Measurements from ENCODE around the gene CEBPZ. TPM values are rescaled to one million over a fixed set of nuclear protein-coding genes. Genes with fewer than 3 reads are reported as not detected.

Gene CEBPZ
- total and polyA plus RNA-seq, 2 donors (not counting 3 experiments of a cell fraction or from before 2014, with no cell fraction given) = 3.6 to 46.9 TPM

- TF ChIP-seq GATA2 (IDR thresholded peaks at IDR 0.05; ENCODE audit: insufficient read depth, insufficient read length, low read depth, low read length) = no peak
- TF ChIP-seq MYC (IDR thresholded peaks at IDR 0.05; ENCODE audit: low read depth, low read length) = no peak
- TF ChIP-seq POLR2A (IDR thresholded peaks at IDR 0.05; ENCODE audit: low read depth, low read length) = no peak
- TF ChIP-seq MAX (IDR thresholded peaks at IDR 0.05; ENCODE audit: insufficient read depth, insufficient read length) = no peak
- no peak for TF ChIP-seq CTCF (IDR thresholded peaks at IDR 0.05; ENCODE audit: extremely low read depth in 1 of 2, insufficient read depth in 1 of 2, low read depth in 1 of 2, low read length in 2 of 2)
- TF ChIP-seq EZH2 (IDR thresholded peaks at IDR 0.05; ENCODE audit: borderline replicate concordance, low read depth, low read length, severe bottlenecking) = no peak
- no peak for TF ChIP-seq JUN (IDR thresholded peaks at IDR 0.05; ENCODE audit: borderline replicate concordance, insufficient read depth, insufficient read length, low read depth)
- no peak for TF ChIP-seq POLR2AphosphoS5 (IDR thresholded peaks at IDR 0.05; ENCODE audit: insufficient read depth, low read depth, low read length)
- Histone ChIP-seq H3K4me3 (replicated peaks in 1 of 3; ENCODE audit: insufficient read depth in 1 of 3, low read depth in 1 of 3, low read length in 3 of 3) (no peak overlapping the region), H2AFZ (ENCODE audit: low read depth, low read length) (no peak overlapping the region), H3K9me1 (replicated peaks; ENCODE audit: control insufficient read depth, extremely low read depth, insufficient read depth, low read length) (no peaks in the 10 kb centered on the region), H3K27me3 (ENCODE audit: control insufficient read depth in 2 of 2, insufficient read depth in 2 of 2, low read length in 2 of 2) (no peaks in the 10 kb centered on the region), H3K4me1 (ENCODE audit: control insufficient read depth, extremely low read depth, insufficient read depth, low read length) (peaks cover 6% of the 10 kb centered on the region), H3K36me3 (ENCODE audit: control insufficient read depth in 2 of 2, extremely low read depth in 1 of 2, insufficient read depth in 2 of 2, low read length in 2 of 2) (no peaks in the 10 kb centered on the region), H3K9ac (replicated peaks; ENCODE audit: extremely low read depth, insufficient read depth, low read length) (no peak overlapping the region), H3K9me3 (replicated peaks; ENCODE audit: control insufficient read depth, insufficient read depth, low read length) (no peaks in the 10 kb centered on the region), H3K27ac (ENCODE audit: insufficient read depth, low read depth, low read length) (no peak overlapping the region), H3K4me2 (ENCODE audit: insufficient read depth, low read length) (no peak overlapping the region), H3K79me2 (ENCODE audit: control insufficient read depth, insufficient read depth, low read length) (peaks cover under 1% of the 10 kb centered on the region), H4K20me1 (replicated peaks; ENCODE audit: control insufficient read depth, extremely low read depth, insufficient read depth, low read length) (no peaks in the 10 kb centered on the region)
- CTCF ChIA-PET = interaction anchor here (1.6 kb wide), 1 partner anchor 10 kb away, joined by 5 read pairs; no protein-coding TSS in a partner anchor
- no peak for DNase-seq (ENCODE audit: low read depth, low spot score)
- dilution Hi-C loops (cut with MboI; ENCODE audit: extremely low pct_ligation_motif_present, low sequenced_read_pairs) (no loop called here), intact Hi-C loops (cut with micrococcal nuclease) (no loop called here)
- no peak for FAIRE-seq
- POLR2A ChIA-PET = no interaction called here
- no TSS peak for BruUV-seq (replicated peaks)
Measured at GRCh38 chr2:37191747-37192146, 39.6 kb downstream of the CEBPZ start.
